HG03280 (cell line): ENCODE measurements around the gene TEC.
A peak's percentile ranks its signal among the peaks of the same experiment; 100 is the strongest.

Source experiments
- ATAC-seq: cut with Tn5 transposase; IDR thresholded peaks from one replicate; pipeline ENCODE4 v1.9.1; 2021; ENCODE audit warnings: mild to moderate bottlenecking, moderate library complexity; ENCODE audit not compliant: unreplicated experiment

Gene TEC

GRCh38 chr4:48127682-48128404, 141.8 kb downstream of the TEC start:
- peak; percentile 82 for ATAC-seq

GRCh38 chr4:48127231-48127630, 142.4 kb downstream of the TEC start:
- ATAC-seq: no peak

GRCh38 chr4:48126621-48127020, 143.0 kb downstream of the TEC start:
- ATAC-seq: no peak

GRCh38 chr4:48124870-48125269, 144.8 kb downstream of the TEC start:
- no peak for ATAC-seq

GRCh38 chr4:48122756-48123155, 146.9 kb downstream of the TEC start:
- ATAC-seq: no peak

- no peak for ATAC-seq
Observed at GRCh38 chr4:48121180-48121579, 148.5 kb downstream of the TEC start.

GRCh38 chr4:48120132-48120531, 149.5 kb downstream of the TEC start:
- no peak for ATAC-seq

GRCh38 chr4:48119646-48120045, 150.0 kb downstream of the TEC start:
- ATAC-seq: no peak

GRCh38 chr4:48118081-48118480, 151.6 kb downstream of the TEC start:
- ATAC-seq: no peak

GRCh38 chr4:48116582-48116981, 153.1 kb downstream of the TEC start:
- ATAC-seq: no peak

- ATAC-seq: no peak
Observed at GRCh38 chr4:48114412-48114811, 155.2 kb downstream of the TEC start.

GRCh38 chr4:48112017-48112667, 157.5 kb downstream of the TEC start:
- ATAC-seq: peak; percentile 58

- no peak for ATAC-seq
Observed at GRCh38 chr4:48110452-48110978, 159.1 kb downstream of the TEC start.

- ATAC-seq: peak; percentile 65
Observed at GRCh38 chr4:48109413-48110263, 160.0 kb downstream of the TEC start.

- ATAC-seq: no peak
Observed at GRCh38 chr4:48108309-48109073, 161.1 kb downstream of the TEC start.

GRCh38 chr4:48105230-48105629, 164.4 kb downstream of the TEC start:
- no peak for ATAC-seq

GRCh38 chr4:48103483-48104139, 166.0 kb downstream of the TEC start:
- ATAC-seq: peak; percentile 61

GRCh38 chr4:48102303-48102702, 167.3 kb downstream of the TEC start:
- no peak for ATAC-seq

- ATAC-seq: no peak
Observed at GRCh38 chr4:48100256-48100655, 169.4 kb downstream of the TEC start.

GRCh38 chr4:48095441-48095840, 174.2 kb downstream of the TEC start:
- no peak for ATAC-seq
